ENCODE measurements around the gene SETDB1. TPM values are rescaled to one million over a fixed set of nuclear protein-coding genes. Genes with fewer than 3 reads are reported as not detected.

SETDB1 gene
- total RNA-seq, 4 donors from 2014 or later: 23.5 to 38.1 (median 32.8) TPM

DNA sequence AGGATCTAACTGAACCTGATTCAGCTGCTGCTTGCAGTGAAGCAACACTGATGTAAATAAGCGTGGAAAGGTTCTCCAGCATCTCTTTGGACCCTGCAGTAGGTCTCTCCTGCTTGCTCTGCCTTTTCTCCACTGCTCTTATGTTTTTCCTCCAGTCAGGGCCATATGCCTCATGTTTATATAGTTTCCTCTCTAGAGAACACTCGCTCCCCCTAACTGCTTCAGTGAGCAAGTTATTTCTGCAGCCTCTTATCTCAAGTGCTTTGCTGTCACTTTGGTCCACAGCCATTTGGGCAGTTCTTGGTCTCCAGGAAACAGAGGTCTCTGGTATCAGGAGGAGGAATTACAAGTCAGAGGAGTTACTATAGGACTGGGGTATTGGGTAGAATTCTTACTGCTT lies 87.4 kb downstream of the SETDB1 start:
- WGBS, 2 donors: 78 to 81% methylated on average over 2 of the region's 2 CpGs
- no peak overlapping the region for H3K4me3 ChIP-seq (ENCODE audit: low read depth, poor library complexity, severe bottlenecking)
- intact Hi-C loops (cut with DNase I; ENCODE audit: low total_unique reads): no loop called here
- DNase-seq (ENCODE audit: low spot score in 2 of 2): no peak
- TF ChIP-seq POLR2A (IDR thresholded peaks at IDR 0.05): no peak
- TF ChIP-seq CTCF (IDR thresholded peaks at IDR 0.05): no peak

Other genes with a start within 250 kb of the SETDB1 start
- gene GOLPH3L, start 229.2 kb upstream of the SETDB1 start, total RNA-seq: 10 to 100 TPM; 18.0 to 24.3 (median 21.5) TPM
- gene HORMAD1, start 205.5 kb upstream of the SETDB1 start, total RNA-seq: 1 to 10 TPM; 1.5 to 7.7 (median 3.2) TPM
- 10 to 100 TPM; 11.4 to 33.4 (median 19.9) TPM for gene CTSS, start 160.6 kb upstream of the SETDB1 start, total RNA-seq
- gene CTSK, start 118.1 kb upstream of the SETDB1 start, total RNA-seq: 100 to 1,000 TPM in 2 of 4 donors, 10 to 100 TPM in 2; 73.3 to 205 (median 90.2) TPM
- 10 to 100 TPM; 32.8 to 50.8 (median 45.0) TPM for gene ARNT, start 49.8 kb upstream of the SETDB1 start, total RNA-seq
- gene CTXND2, start 39.2 kb upstream of the SETDB1 start, total RNA-seq: not detected
- 10 to 100 TPM; 28.8 to 50.1 (median 41.3) TPM for gene CERS2, start 48.5 kb downstream of the SETDB1 start, total RNA-seq
- 100 to 1,000 TPM in 1 of 4 donors, 10 to 100 TPM in 3; 55.1 to 103 (median 82.4) TPM for gene ANXA9, start 55.9 kb downstream of the SETDB1 start, total RNA-seq
- gene MINDY1, start 80.5 kb downstream of the SETDB1 start, total RNA-seq: 10 to 100 TPM; 28.5 to 36.6 (median 30.8) TPM
- gene PRUNE1, start 82.1 kb downstream of the SETDB1 start, total RNA-seq: 10 to 100 TPM; 12.9 to 30.7 (median 22.9) TPM
- gene BNIPL, start 110.2 kb downstream of the SETDB1 start, total RNA-seq: 100 to 1,000 TPM; 220 to 297 (median 254) TPM
- 1 to 10 TPM; 3.1 to 4.6 (median 3.6) TPM for gene C1orf56, start 121.4 kb downstream of the SETDB1 start, total RNA-seq
- gene CDC42SE1, start 133.3 kb downstream of the SETDB1 start, total RNA-seq: 10 to 100 TPM; 88.8 to 93.5 (median 92.0) TPM
- gene MLLT11, start 134.0 kb downstream of the SETDB1 start, total RNA-seq: 1 to 10 TPM in 1 of 4 donors, under 1 TPM in 3; 0.47 to 1.6 (median 0.70) TPM
- 10 to 100 TPM in 2 of 4 donors, 1 to 10 TPM in 2; 8.1 to 16.6 (median 11.0) TPM for gene GABPB2, start 144.4 kb downstream of the SETDB1 start, total RNA-seq
- 10 to 100 TPM in 2 of 4 donors, 1 to 10 TPM in 2; 9.7 to 30.4 (median 14.3) TPM for gene SEMA6C, start 220.3 kb downstream of the SETDB1 start, total RNA-seq
- gene TNFAIP8L2, start 230.3 kb downstream of the SETDB1 start, total RNA-seq: 1 to 10 TPM; 1.2 to 5.6 (median 3.0) TPM
- 10 to 100 TPM in 3 of 4 donors, 1 to 10 TPM in 1; 9.2 to 16.1 (median 11.8) TPM for gene LYSMD1, start 239.5 kb downstream of the SETDB1 start, total RNA-seq
- gene SCNM1, start 239.8 kb downstream of the SETDB1 start, total RNA-seq: 10 to 100 TPM; 24.1 to 38.8 (median 27.3) TPM
- gene TMOD4, start 249.6 kb downstream of the SETDB1 start, total RNA-seq: under 1 TPM in 1 of 4 donors, not detected in 3; 0.49 TPM

Measured in lower leg skin (tissue), 4 donors.